HEK293 (cell line): ENCODE results near the gene COQ7.
A peak's percentile ranks its signal among the peaks of the same experiment; 100 is the strongest.

ENCODE experiments used
- BCL11B ChIP-seq: fragments of 450-650 bp; formaldehyde crosslinking; IDR thresholded peaks from 2 replicates; pipeline ENCODE4 v1.5.1; 2016; ENCODE audit warnings: low read depth, missing biosample characterization, missing genetic modification characterization
- GFI1B ChIP-seq: fragments of 450-650 bp; formaldehyde crosslinking; IDR thresholded peaks from 2 replicates; pipeline ENCODE4 v1.5.1; 2016; ENCODE audit warnings: missing biosample characterization, missing genetic modification characterization
- GLIS1 ChIP-seq: fragments of 450-650 bp; formaldehyde crosslinking; IDR thresholded peaks from 2 replicates; pipeline ENCODE4 v1.5.1; 2016; ENCODE audit warnings: missing biosample characterization, missing genetic modification characterization
- HOXA7 ChIP-seq: sonication (generic); formaldehyde crosslinking; IDR thresholded peaks from 2 replicates; pipeline ENCODE4 v1.8.1; 2022; ENCODE audit warnings: missing genetic modification reagents, borderline replicate concordance
- KLF7 ChIP-seq: fragments of 450-650 bp; formaldehyde crosslinking; IDR thresholded peaks from 2 replicates; pipeline ENCODE4 v1.5.1; 2016; ENCODE audit warnings: missing biosample characterization, missing genetic modification characterization, borderline replicate concordance
- SCRT1 ChIP-seq: fragments of 450-650 bp; formaldehyde crosslinking; IDR thresholded peaks from 2 replicates; pipeline ENCODE4 v1.5.1; 2016; ENCODE audit warnings: missing biosample characterization, missing genetic modification characterization, borderline replicate concordance
- ZBTB8A ChIP-seq: fragments of 450-650 bp; formaldehyde crosslinking; IDR thresholded peaks from 2 replicates; pipeline ENCODE4 v1.5.1; 2016; ENCODE audit warnings: missing biosample characterization, missing genetic modification characterization
- ZFP3 ChIP-seq: fragments of 450-650 bp; formaldehyde crosslinking; IDR thresholded peaks from 2 replicates; pipeline ENCODE4 v1.5.1; 2016; ENCODE audit warnings: low read depth, missing biosample characterization, missing genetic modification characterization
- ZFP41 ChIP-seq: fragments of 450-650 bp; formaldehyde crosslinking; IDR thresholded peaks from 2 replicates; pipeline ENCODE4 v1.5.1; 2016; ENCODE audit warnings: missing biosample characterization, missing genetic modification characterization, borderline replicate concordance
- ZNF174 ChIP-seq: fragments of 450-650 bp; formaldehyde crosslinking; IDR thresholded peaks from 2 replicates; pipeline ENCODE4 v1.5.0; 2017; ENCODE audit warnings: missing biosample characterization, mild to moderate bottlenecking, missing genetic modification characterization
- ZNF23 ChIP-seq: fragments of 450-650 bp; formaldehyde crosslinking; IDR thresholded peaks from 2 replicates; pipeline ENCODE4 v1.5.1; 2016; ENCODE audit warnings: missing biosample characterization, missing genetic modification characterization, borderline replicate concordance
- ZNF248 ChIP-seq: fragments of 450-650 bp; formaldehyde crosslinking; IDR thresholded peaks from 2 replicates; pipeline ENCODE4 v1.5.1; 2017; ENCODE audit warnings: missing biosample characterization, missing genetic modification characterization
- ZNF274 ChIP-seq, 2 experiments: fragments of 200-500 bp in 1 of 2; fragments of 450-650 bp in 1 of 2; sonication (Bioruptor generic) in 1 of 2; formaldehyde crosslinking in 1 of 2; IDR thresholded peaks; 2 replicates each; pipeline versions ENCODE4 v1.5.1 to v1.6.1; 2014 to 2016; ENCODE audit warnings: borderline replicate concordance in 1 of 2, inconsistent platforms in 1 of 2, low read length in 1 of 2, missing biosample characterization in 1 of 2, missing genetic modification characterization in 1 of 2
- ZNF366 ChIP-seq: fragments of 450-650 bp; formaldehyde crosslinking; conservative IDR thresholded peaks from 2 replicates; pipeline ENCODE4 v1.5.1; 2016; ENCODE audit warnings: missing biosample characterization, missing genetic modification characterization
- ZNF510 ChIP-seq: fragments of 450-650 bp; formaldehyde crosslinking; IDR thresholded peaks from 2 replicates; pipeline ENCODE4 v1.5.1; 2018; ENCODE audit warnings: mild to moderate bottlenecking, missing genetic modification characterization, missing biosample characterization; ENCODE audit not compliant: insufficient replicate concordance
- ZNF514 ChIP-seq: fragments of 450-650 bp; formaldehyde crosslinking; IDR thresholded peaks from 2 replicates; pipeline ENCODE4 v1.5.1; 2016; ENCODE audit warnings: missing biosample characterization, missing genetic modification characterization
- ZNF529 ChIP-seq: fragments of 450-650 bp; formaldehyde crosslinking; IDR thresholded peaks from 2 replicates; pipeline ENCODE4 v1.5.1; 2017; ENCODE audit warnings: missing genetic modification characterization, missing biosample characterization; ENCODE audit not compliant: insufficient replicate concordance
- ZNF548 ChIP-seq: fragments of 450-650 bp; formaldehyde crosslinking; IDR thresholded peaks from 2 replicates; pipeline ENCODE4 v1.5.1; 2016; ENCODE audit warnings: missing biosample characterization, missing genetic modification characterization
- ZNF558 ChIP-seq: fragments of 450-650 bp; formaldehyde crosslinking; IDR thresholded peaks from 2 replicates; pipeline ENCODE4 v1.5.1; 2016; ENCODE audit warnings: missing biosample characterization, missing genetic modification characterization
- ZNF585B ChIP-seq: fragments of 450-650 bp; formaldehyde crosslinking; IDR thresholded peaks from 2 replicates; pipeline ENCODE4 v1.5.1; 2016; ENCODE audit warnings: missing biosample characterization, missing genetic modification characterization
- ZNF701 ChIP-seq: fragments of 450-650 bp; formaldehyde crosslinking; IDR thresholded peaks from 2 replicates; pipeline ENCODE4 v1.5.1; 2016; ENCODE audit warnings: missing biosample characterization, missing genetic modification characterization
- ZNF830 ChIP-seq: fragments of 450-650 bp; IDR thresholded peaks from 2 replicates; pipeline ENCODE4 v1.5.0; 2018; ENCODE audit warnings: missing biosample characterization, missing genetic modification characterization, low read depth, mild to moderate bottlenecking, moderate library complexity
- ZNF843 ChIP-seq: fragments of 450-650 bp; formaldehyde crosslinking; IDR thresholded peaks from 2 replicates; pipeline ENCODE4 v1.5.1; 2016; ENCODE audit warnings: missing biosample characterization, missing genetic modification characterization
- ZSCAN16 ChIP-seq: fragments of 450-650 bp; formaldehyde crosslinking; IDR thresholded peaks from 2 replicates; pipeline ENCODE4 v1.5.1; 2016; ENCODE audit warnings: missing biosample characterization, missing genetic modification characterization
- ZXDB ChIP-seq: fragments of 450-650 bp; formaldehyde crosslinking; IDR thresholded peaks from 2 replicates; pipeline ENCODE4 v1.5.1; 2016; ENCODE audit warnings: missing biosample characterization, missing genetic modification characterization
- TF ChIP-seq, protein P1 (sequence below): fragments of 450-650 bp; formaldehyde crosslinking; IDR thresholded peaks from 2 replicates; pipeline ENCODE4 v1.5.1; 2017; ENCODE audit warnings: missing biosample characterization, missing genetic modification characterization
- TF ChIP-seq, protein P2 (sequence below): fragments of 450-650 bp; formaldehyde crosslinking; IDR thresholded peaks from 2 replicates; pipeline ENCODE4; 2016; ENCODE audit warnings: missing biosample characterization, missing genetic modification characterization
- TF ChIP-seq, protein P3 (sequence below): fragments of 450-650 bp; formaldehyde crosslinking; IDR thresholded peaks from 2 replicates; pipeline ENCODE4 v1.5.1; 2016; ENCODE audit warnings: missing biosample characterization, missing genetic modification characterization, borderline replicate concordance
- TF ChIP-seq, protein P4 (sequence below): fragments of 450-650 bp; formaldehyde crosslinking; IDR thresholded peaks from 2 replicates; pipeline ENCODE4 v1.5.1; 2016; ENCODE audit warnings: missing biosample characterization, missing genetic modification characterization

The COQ7 gene

DNA sequence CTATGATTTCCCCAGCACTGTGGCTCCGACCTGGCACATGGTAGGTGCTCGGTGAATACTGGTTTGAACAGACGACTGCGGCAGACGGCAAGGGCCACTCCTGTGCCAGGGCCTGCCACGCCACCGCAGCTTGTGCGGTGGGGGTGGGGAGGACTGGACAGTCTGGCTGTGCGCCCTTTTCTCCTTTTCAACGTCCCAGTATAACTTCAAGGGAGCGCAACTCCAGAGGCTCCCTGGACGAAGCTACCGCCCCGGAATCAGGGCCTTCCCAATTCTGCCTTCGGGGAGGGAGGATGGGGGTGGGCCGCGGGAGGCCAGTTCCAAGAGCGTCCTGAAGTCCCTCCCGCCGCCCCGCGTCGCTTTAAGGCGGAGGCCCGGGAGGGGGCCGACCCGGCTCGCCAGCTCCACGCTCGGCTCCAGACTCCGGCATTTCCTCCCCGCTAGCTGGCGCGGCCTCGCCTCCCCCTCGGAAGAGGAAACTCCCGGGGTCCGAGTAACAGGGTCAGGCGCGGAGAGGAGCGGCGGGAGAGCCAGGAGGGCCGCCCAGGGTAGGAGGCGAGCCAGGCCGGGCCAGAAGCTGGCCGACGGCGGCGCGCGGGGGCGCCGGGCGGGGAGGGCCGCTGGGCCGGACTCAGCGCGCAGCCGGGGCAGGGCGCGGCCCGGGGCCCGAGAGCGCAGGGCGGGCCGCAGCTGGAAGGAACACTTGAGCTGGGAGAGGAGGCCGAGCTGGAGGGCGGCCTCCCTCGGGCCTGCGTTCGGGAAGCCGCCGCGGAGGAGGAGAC lies 46.4 kb downstream of the COQ7 start, which contains the start of gene ITPRIPL2 (continued):
- TF ChIP-seq, protein P1, sequence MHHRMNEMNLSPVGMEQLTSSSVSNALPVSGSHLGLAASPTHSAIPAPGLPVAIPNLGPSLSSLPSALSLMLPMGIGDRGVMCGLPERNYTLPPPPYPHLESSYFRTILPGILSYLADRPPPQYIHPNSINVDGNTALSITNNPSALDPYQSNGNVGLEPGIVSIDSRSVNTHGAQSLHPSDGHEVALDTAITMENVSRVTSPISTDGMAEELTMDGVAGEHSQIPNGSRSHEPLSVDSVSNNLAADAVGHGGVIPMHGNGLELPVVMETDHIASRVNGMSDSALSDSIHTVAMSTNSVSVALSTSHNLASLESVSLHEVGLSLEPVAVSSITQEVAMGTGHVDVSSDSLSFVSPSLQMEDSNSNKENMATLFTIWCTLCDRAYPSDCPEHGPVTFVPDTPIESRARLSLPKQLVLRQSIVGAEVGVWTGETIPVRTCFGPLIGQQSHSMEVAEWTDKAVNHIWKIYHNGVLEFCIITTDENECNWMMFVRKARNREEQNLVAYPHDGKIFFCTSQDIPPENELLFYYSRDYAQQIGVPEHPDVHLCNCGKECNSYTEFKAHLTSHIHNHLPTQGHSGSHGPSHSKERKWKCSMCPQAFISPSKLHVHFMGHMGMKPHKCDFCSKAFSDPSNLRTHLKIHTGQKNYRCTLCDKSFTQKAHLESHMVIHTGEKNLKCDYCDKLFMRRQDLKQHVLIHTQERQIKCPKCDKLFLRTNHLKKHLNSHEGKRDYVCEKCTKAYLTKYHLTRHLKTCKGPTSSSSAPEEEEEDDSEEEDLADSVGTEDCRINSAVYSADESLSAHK (tag by site-specific recombination), result no peak
- no peak for TF ChIP-seq SCRT1 (tag by site-specific recombination)
- TF ChIP-seq ZXDB (tag by site-specific recombination), result peak; percentile 64
- no peak for TF ChIP-seq ZBTB8A (tag by site-specific recombination)
- TF ChIP-seq BCL11B (tag by site-specific recombination), result no peak
- no peak for TF ChIP-seq ZNF248 (tag by site-specific recombination)
- TF ChIP-seq ZNF701, result no peak
- no peak for TF ChIP-seq GFI1B (tag by site-specific recombination)
- TF ChIP-seq, protein P2, sequence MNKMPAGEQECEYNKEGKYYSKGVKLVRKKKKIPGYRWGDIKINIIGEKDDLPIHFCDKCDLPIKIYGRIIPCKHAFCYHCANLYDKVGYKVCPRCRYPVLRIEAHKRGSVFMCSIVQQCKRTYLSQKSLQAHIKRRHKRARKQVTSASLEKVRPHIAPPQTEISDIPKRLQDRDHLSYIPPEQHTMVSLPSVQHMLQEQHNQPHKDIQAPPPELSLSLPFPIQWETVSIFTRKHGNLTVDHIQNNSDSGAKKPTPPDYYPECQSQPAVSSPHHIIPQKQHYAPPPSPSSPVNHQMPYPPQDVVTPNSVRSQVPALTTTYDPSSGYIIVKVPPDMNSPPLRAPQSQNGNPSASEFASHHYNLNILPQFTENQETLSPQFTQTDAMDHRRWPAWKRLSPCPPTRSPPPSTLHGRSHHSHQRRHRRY, result no peak
- no peak for TF ChIP-seq ZNF558 (tag by site-specific recombination)
- TF ChIP-seq ZNF274 (IDR thresholded peaks at IDR 0.05; ENCODE audit: low read length), result no peak
- no peak for TF ChIP-seq ZNF274 (tag by site-specific recombination; IDR thresholded peaks at IDR 0.05; ENCODE audit: borderline replicate concordance)
- peak; percentile 88 for TF ChIP-seq GLIS1 (tag by site-specific recombination)
- TF ChIP-seq ZNF174 (tag by site-specific recombination), result no peak
- TF ChIP-seq ZNF548 (tag by site-specific recombination), result no peak
- TF ChIP-seq ZNF366, result no peak
- TF ChIP-seq, protein P3, sequence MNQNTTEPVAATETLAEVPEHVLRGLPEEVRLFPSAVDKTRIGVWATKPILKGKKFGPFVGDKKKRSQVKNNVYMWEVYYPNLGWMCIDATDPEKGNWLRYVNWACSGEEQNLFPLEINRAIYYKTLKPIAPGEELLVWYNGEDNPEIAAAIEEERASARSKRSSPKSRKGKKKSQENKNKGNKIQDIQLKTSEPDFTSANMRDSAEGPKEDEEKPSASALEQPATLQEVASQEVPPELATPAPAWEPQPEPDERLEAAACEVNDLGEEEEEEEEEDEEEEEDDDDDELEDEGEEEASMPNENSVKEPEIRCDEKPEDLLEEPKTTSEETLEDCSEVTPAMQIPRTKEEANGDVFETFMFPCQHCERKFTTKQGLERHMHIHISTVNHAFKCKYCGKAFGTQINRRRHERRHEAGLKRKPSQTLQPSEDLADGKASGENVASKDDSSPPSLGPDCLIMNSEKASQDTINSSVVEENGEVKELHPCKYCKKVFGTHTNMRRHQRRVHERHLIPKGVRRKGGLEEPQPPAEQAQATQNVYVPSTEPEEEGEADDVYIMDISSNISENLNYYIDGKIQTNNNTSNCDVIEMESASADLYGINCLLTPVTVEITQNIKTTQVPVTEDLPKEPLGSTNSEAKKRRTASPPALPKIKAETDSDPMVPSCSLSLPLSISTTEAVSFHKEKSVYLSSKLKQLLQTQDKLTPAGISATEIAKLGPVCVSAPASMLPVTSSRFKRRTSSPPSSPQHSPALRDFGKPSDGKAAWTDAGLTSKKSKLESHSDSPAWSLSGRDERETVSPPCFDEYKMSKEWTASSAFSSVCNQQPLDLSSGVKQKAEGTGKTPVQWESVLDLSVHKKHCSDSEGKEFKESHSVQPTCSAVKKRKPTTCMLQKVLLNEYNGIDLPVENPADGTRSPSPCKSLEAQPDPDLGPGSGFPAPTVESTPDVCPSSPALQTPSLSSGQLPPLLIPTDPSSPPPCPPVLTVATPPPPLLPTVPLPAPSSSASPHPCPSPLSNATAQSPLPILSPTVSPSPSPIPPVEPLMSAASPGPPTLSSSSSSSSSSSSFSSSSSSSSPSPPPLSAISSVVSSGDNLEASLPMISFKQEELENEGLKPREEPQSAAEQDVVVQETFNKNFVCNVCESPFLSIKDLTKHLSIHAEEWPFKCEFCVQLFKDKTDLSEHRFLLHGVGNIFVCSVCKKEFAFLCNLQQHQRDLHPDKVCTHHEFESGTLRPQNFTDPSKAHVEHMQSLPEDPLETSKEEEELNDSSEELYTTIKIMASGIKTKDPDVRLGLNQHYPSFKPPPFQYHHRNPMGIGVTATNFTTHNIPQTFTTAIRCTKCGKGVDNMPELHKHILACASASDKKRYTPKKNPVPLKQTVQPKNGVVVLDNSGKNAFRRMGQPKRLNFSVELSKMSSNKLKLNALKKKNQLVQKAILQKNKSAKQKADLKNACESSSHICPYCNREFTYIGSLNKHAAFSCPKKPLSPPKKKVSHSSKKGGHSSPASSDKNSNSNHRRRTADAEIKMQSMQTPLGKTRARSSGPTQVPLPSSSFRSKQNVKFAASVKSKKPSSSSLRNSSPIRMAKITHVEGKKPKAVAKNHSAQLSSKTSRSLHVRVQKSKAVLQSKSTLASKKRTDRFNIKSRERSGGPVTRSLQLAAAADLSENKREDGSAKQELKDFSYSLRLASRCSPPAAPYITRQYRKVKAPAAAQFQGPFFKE (tag by site-specific recombination), result no peak
- peak; percentile 61; the same call in 1 of the 2 replicates for TF ChIP-seq KLF7 (tag by site-specific recombination)
- TF ChIP-seq ZNF510 (tag by site-specific recombination), result no peak
- TF ChIP-seq ZNF23, result no peak
- TF ChIP-seq ZNF585B (tag by site-specific recombination), result no peak
- no peak for TF ChIP-seq ZFP41
- no peak for TF ChIP-seq ZNF843 (tag by site-specific recombination)
- no peak for TF ChIP-seq HOXA7 (CRISPR knock-in tag)
- TF ChIP-seq, protein P4, sequence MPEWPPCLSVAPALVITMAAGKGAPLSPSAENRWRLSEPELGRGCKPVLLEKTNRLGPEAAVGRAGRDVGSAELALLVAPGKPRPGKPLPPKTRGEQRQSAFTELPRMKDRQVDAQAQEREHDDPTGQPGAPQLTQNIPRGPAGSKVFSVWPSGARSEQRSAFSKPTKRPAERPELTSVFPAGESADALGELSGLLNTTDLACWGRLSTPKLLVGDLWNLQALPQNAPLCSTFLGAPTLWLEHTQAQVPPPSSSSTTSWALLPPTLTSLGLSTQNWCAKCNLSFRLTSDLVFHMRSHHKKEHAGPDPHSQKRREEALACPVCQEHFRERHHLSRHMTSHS (tag by site-specific recombination), result no peak
- TF ChIP-seq ZFP3 (tag by site-specific recombination), result no peak
- no peak for TF ChIP-seq ZNF514
- no peak for TF ChIP-seq ZNF830 (tag by site-specific recombination)
- no peak for TF ChIP-seq ZSCAN16
- no peak for TF ChIP-seq ZNF529 (tag by site-specific recombination)
